ENCODE measurements around the gene AKT2.

AKT2 gene

GRCh38 chr19:40298026-40298425 is 12.9 kb upstream of the AKT2 start:
- DNase-seq: no peak

DNA sequence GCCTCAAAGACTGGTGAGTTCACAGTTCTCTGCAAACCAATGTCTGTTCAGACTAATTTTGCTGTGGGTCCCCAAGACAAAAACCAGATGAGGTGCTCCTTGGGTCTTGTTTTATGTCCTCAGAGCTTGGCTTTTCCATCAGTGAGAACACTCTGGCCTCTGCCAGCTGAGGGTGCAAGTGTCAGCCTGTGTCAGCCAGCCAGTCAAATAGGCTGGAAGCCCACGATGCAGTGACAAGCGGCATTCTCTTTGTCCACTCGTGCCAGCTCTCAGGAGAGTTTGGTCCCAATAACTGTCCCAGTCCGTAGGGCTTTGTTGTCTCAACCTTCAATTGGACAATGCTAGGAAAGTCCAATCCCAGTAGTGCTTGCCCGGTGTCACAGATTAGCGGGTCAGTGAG is 9.4 kb upstream of the AKT2 start:
- DNase-seq: no peak

DNA sequence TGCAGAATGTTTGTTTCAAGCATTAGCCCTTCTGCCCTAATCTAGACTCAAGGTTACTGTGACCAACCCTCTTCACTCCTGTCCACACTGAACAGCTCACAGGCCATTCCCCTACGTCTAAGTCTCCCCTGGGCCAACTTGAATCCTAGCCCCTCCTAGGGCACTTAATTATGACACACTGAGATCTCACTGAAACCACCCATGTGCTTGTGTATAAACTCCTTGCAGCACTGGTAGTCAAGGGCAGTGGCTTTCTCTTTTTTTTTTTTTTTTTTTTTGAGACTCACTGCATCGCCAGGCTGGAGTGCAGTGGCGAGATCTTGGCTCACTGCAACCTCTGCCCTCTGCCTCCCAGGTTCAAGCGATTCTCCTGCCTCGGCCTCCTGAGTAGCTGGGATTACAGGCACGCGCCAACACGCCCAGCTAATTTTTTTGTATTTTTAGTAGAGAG is 1.9 kb upstream of the AKT2 start:
- DNase-seq: no peak

GRCh38 chr19:40286235-40286970 is 1.3 kb upstream of the AKT2 start:
- no peak for DNase-seq

GRCh38 chr19:40285353-40286234 is 449 bp upstream of the AKT2 start:
- peak; percentile 91 to 100 (median 98) for DNase-seq

DNA sequence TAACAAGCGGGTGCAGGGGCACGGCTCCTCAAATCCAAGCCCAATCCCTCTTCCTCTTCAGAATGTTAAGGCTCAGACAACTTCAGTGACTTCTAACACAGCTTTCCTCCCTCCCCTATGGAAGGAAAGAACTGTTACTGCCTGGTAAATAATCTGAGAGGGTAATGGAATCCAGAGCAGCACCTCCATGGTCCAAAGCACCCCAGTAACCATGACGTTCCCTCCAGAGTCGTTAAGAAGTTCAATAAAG is 969 bp downstream of the AKT2 start:
- no peak for DNase-seq

- DNase-seq: no peak
These were observed 1.5 kb downstream of the AKT2 start for GRCh38 chr19:40283414-40284250.

DNA sequence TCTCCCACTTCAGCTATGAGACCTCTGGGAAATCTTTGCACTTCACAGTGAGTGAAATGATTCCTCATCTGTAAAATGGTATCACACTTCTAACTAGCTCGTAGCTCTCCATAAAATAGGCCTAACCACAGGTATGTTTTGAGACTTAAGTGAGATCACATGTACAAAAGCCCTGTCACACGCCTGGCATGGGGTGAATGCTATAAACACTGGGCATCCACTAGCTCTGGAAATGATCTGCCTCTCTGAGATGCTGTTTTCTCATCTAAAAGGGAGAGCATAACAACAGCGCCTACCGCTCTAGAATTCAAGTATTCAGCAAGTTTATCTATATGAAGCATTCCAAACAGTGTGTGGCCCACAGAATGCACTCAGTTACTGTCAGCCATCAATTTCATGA is 2.2 kb downstream of the AKT2 start:
- DNase-seq: no peak

DNA sequence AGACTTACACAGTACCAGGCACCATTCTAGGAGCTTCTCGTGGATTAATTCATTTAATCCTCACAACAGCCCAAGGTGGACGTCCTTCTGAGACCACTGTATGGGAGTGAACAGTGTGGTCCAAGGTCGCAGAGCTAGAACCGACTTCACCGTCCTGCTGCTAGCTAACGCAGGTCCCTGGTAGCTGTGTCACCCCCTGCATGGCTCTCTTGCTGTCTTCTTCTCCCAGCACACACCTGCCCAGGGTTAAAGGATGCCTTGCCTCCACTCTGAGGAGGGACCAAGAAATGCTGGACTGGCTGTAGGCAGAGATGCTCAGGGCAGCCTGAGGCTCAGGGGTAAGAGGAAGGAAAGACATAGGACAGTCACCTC is 3.0 kb downstream of the AKT2 start:
- DNase-seq: no peak

GRCh38 chr19:40281381-40282208 is 3.5 kb downstream of the AKT2 start:
- DNase-seq: no peak

DNA sequence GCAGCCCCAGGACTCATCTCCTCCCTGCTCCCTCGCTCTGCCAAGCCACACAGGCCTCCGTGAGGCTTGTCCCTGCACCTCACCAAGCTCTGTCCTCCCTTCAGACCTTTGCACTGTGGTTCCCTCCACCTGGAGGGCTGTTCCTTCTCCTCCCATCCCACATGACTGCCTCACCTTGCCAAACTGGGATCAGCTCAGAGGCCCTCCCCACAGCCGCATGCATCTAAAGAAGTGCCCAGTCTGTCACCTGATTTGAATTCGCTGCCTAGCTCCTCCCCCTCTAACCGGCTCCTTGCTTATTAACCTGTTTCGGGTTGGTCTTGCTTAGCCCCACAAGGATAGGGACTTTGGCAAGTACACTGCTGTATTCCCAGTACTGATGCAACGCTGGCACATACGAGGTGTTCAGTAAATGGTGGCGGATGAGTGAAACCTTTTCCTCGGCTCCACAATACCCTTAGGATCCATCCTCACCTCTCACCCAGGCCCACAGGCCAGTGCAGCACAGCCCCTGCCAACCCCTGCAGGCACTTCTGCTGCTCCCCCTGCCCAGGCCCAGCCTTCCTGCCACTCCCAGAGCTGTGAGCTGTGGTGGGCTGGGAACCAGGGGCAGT is 4.4 kb downstream of the AKT2 start:
- no peak for DNase-seq

GRCh38 chr19:40279761-40280607 is 5.2 kb downstream of the AKT2 start:
- no peak for DNase-seq

- DNase-seq: no peak
These were observed 6.0 kb downstream of the AKT2 start for GRCh38 chr19:40279120-40279551.

GRCh38 chr19:40278361-40279035 is 6.6 kb downstream of the AKT2 start:
- DNase-seq: no peak

DNA sequence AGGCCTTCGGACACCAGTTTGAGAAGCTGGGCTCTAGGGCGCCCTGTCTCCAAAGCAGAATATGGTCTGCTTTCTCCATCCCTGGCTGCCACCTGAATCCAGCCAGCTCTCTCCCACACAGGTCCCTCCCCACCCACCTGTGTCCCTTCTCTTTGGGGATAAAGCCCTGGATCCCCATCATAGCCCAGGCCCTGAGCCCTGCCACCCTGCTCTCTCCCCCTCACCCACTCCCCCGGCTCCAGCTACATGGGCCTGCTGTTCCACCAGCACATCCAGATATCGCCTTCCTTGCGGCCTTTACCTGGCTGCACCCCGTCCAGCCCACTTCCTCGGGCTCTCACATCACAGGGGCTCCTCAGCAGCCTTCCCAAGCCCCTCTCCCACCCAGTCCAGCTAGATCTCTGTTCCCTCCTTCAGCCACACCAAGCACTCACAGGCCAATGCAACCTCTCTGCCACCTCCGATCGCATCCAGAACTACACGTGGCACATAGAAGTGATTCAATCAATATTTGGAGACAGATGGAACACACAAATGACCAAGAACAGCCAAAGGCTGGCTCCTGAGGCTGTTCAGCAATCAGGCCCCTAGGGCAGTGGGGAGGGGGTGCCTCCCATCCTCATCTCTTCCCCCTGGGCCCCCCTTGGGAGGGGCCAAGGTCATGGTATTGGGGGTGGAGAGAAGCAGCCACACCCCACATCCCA is 7.6 kb downstream of the AKT2 start:
- no peak for DNase-seq

DNA sequence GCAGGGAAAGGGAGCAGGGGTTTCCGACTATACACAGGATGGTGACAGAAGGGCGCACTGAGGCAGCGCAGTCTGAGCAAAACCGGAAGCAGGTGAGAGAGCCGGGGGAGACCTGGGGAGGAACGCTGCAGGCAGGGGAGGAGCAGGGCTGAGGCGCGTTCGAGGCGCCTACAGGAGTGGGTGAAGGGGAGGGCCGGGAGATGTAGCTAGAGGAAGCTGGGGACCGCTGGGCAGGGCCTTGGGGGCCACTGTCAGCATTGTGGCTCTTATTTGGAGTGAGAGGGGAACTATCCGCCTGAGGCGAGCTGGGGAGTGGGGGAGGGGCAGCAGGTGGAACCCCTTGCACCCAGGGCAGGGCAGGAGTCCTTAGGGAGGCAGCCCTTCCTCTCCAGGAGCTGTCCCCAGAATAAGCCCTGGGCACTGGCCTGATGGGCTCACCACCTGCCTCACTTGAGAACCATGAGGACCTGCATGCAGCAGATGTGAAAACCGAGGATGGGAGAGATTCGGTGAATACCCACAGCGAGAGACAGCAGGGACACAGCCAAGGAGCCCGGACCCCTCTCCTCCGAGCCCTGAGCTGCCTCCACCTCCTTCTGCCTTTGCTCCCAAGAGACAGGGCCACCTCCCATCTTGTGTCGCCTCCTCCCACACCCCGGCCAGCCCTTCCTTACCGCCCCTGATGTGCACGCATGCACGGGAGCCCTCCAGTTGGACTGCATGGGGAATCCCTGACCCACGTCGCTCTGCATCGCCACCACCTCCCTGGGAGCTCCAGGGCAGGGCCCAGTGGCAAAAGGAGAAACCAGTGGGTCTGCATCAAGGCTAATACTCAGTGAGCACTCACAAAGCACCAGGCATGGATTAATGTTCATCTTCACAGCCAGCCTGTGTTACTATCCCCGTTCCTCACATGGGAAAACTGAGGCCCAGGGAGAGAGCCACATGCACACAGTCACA is 10.3 kb downstream of the AKT2 start:
- DNase-seq: peak in 1 of 5 experiments; percentile 47

DNA sequence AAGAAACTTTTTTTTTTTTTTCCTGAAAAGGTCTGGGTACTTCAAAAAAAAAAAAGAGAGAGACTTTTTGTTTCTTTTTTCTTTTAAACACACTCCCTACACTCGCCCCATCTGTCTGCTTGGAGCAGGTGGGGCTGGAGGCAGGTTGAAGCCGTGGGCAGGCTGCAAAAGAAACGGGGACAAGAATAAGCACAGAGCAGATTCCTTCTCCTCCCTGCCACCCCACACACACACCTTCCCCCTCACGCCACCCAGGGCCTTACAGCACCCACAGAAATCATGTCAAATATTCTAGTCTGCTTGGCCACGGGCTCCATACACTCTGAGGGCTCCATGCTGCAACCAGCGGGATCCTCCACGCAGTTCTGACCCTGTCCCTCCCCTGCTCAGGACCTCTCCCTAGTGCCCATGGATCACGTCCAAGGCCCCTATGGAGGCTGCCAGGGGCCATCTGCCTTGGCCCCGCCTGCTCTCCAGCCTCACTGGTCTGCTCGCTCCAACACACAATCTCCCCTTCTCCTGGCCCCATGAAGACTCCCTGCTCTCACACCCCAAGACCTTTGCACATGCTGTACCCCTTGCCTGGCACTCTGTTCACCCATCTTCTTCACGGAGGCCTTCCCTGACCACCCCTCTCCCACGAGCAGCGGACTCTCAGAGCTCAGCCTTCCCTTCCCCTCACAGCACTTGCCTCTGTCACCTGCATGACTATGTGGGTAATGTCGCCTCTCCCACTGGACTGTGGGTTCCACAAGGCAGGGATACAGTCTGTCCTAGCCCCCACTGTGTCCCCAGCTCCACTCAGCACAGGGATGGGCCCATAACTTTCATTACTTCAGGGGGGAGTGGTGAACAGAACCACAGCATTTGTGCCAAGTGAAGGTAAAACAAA is 11.4 kb downstream of the AKT2 start:
- no peak for DNase-seq
